Adrenal gland (tissue), 12 donors: ENCODE data around the gene DHX34. TPM values are rescaled to one million over a fixed set of nuclear protein-coding genes. Genes with fewer than 3 reads are reported as not detected.
A peak's percentile ranks its signal among the peaks of the same experiment; 100 is the strongest.

Source experiments
- DNase-seq, 7 donors: peaks; one replicate each; pipeline ENCODE4 v3.0.0-alpha.2; 2019 to 2020
- H3K27ac ChIP-seq, 5 donors: fragments of 200-600 bp; sonication (generic) in 4 of 5; 1 replicate in 3 of 5; 2 replicates in 2 of 5; pipeline versions ENCODE4 v1.5.1 to v1.8.0; 2016 to 2020; ENCODE audit warnings: mild to moderate bottlenecking in 1 of 5
- H3K27me3 ChIP-seq: fragments of 200-600 bp; 2 replicates; pipeline ENCODE4 v1.8.0; 2021
- H3K36me3 ChIP-seq, 2 donors: fragments of 200-600 bp; replicated peaks in 1 of 2; 1 replicate in 1 of 2; 2 replicates in 1 of 2; pipeline versions ENCODE4 v1.5.1 to v1.8.0; 2018 to 2022
- H3K4me1 ChIP-seq, 2 donors: fragments of 200-600 bp; replicated peaks in 1 of 2; 1 replicate in 1 of 2; 2 replicates in 1 of 2; pipeline versions ENCODE4 v1.5.1 to v1.8.0; 2018 to 2021
- H3K4me3 ChIP-seq, 4 donors: fragments of 200-600 bp; sonication (generic) in 3 of 4; one replicate each; pipeline ENCODE4 v1.5.1; 2016 to 2018
- H3K9me3 ChIP-seq, 3 donors: fragments of 200-600 bp; sonication (generic) in 1 of 3; replicated peaks in 1 of 3; 1 replicate in 2 of 3; 2 replicates in 1 of 3; pipeline versions ENCODE4 v1.5.1 to v1.8.0; 2016 to 2021
- CTCF ChIP-seq, 6 experiments: fragments of 450-650 bp in 4 of 6; fragments of 200-600 bp in 2 of 6; sonication (generic) in 1 of 6; IDR thresholded peaks; 1 replicate in 5 of 6; 2 replicates in 1 of 6; pipeline versions ENCODE4 v1.5.1 to v1.8.0; 2016 to 2021; ENCODE audit warnings: antibody characterized with exemption in 6 of 6, mild to moderate bottlenecking in 2 of 6, moderate library complexity in 1 of 6
- POLR2A ChIP-seq, 2 donors: fragments of 450-650 bp; IDR thresholded peaks; one replicate each; pipeline ENCODE4 v1.6.1; 2017; ENCODE audit warnings: antibody characterized with exemption in 2 of 2, mild to moderate bottlenecking in 2 of 2, moderate library complexity in 1 of 2
- WGBS, 4 donors: extraction: QIAGEN DNeasy Blood & Tissue Kit in 2 of 4; methylation state at CpG; one replicate each; pipeline versions ENCODE4 v1.1.5 to v1.1.7; 2013 to 2017; 5-methylcytosine and 5-hydroxymethylcytosine counted together
- intact Hi-C, 2 donors: fragments of 100-400 bp; cut with DNase I; formaldehyde crosslinking; loops; one replicate each; pipeline versions ENCODE4 v1.14.1 to v1.15.0; 2022 to 2023
- polyA plus RNA-seq, 3 donors: library from polyadenylated mRNA; stranded (reverse); fragments of 200-250 nt in 2 of 3; fragments of 350-450 nt in 1 of 3; fragmentation: Illumina TruSeq in 1 of 3; extraction: RNeasy Lipid Tissue Mini Kit (QIAGEN cat#74804) in 1 of 3; gene quantifications; one replicate each; pipeline ENCODE4 v1.2.3, GENCODE V29; 2013 to 2014
- total RNA-seq, 9 donors: library from RNA; depleted of rRNA in 4 of 9; stranded (reverse); fragments of >200 nt in 4 of 9; fragments of 120-200 nt in 1 of 9; fragmentation: NEBNext Ultra II Directional in 1 of 9; extraction: Animal tissue kit (Norgen Biotek cat#: 25700) in 1 of 9; gene quantifications; one replicate each; pipeline versions ENCODE4 v1.1.0 to v1.2.4, GENCODE V29; 2013 to 2023
- donor health status: healthy with polysubstance abuse.
- donor health status: Bipolar disorder and iron deficiency.
- donor health status: DM: yes; HTN: yes; CAD: no.
- donor health status: DM: no; HTN: no; CAD: no.
- donor health status: DM: no; HTN: no; CAD: no.
- donor health status: DM: yes; HTN: yes; CAD: no.

DHX34 gene
- total and polyA plus RNA-seq, 12 donors = 5.0 to 49.7 (median 11.2) TPM

DNA sequence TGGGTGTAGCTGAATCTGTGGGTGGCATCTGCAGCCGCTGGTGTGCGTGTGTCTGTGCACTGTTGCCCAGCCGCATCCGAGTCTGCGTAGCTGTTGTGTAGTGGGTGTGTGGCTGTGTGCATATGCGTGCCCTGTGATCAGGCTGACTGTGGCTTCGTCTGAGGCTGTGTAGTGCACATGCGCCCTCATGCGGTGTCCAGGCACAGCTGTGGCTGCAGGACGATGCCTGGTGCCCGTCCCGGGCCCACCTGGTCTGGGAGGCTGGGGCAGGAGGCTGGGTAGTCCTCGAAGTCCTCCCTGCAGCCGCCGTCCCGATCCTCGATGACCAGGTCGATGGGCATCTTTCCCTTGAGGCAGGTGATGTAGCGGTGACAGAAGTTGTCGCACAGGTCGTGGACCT lies 65.4 kb downstream of the DHX34 start:
- peaks cover 17% of the 10 kb centered on the region for H3K27me3 ChIP-seq
- intact Hi-C loops = no loop called here
- TF ChIP-seq CTCF (IDR thresholded peaks at IDR 0.05) = peak in 2 of 6 experiments; percentile 15 to 30
- TF ChIP-seq POLR2A (IDR thresholded peaks at IDR 0.05) = no peak

DNA sequence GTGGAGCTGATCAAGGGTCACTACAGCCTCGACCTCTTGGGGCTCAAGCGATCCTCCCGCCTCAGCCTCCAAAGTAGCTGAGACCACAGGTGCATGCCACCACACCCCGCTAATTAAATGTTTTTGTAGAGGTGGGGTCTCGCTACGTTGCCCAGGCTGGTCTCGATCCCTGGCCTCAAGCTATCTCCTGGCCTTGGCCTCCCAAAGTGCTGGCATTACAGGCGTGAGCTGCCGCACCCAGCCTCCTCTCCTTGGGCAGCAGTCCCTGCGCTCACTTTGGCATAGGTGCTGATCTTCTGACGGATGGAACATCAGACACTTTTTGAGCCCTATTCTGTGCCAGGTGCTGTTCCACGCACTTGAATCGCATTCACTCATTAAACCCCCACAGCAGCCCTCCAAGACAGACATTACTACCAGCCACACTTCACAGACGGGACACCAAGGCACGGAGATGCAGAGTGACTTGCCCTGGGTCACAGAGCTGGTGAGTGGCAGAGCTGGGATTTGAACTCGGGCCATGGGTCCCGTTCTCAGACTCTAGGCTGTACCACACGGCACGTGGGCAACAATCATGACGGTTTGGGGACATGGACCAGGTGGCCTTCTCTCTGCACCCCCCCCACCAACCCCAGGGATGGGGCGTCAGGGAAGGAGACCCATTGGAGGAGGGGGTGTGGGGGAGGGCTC lies 67.0 kb downstream of the DHX34 start:
- 72 to 90% (median 80%) methylated on average over 19 to 21 of the region's 21 CpGs for WGBS, 4 donors
- no peak overlapping the region for H3K4me3 ChIP-seq
- intact Hi-C loops = no loop called here
- DNase-seq = no peak
- no peak overlapping the region for H3K27ac ChIP-seq
- no peaks in the 10 kb centered on the region for H3K4me1 ChIP-seq
- H3K27me3 ChIP-seq = peaks cover 28% of the 10 kb centered on the region
- H3K36me3 ChIP-seq = no peaks in the 10 kb centered on the region
- no peaks in the 10 kb centered on the region for H3K9me3 ChIP-seq
- no peak for TF ChIP-seq POLR2A (IDR thresholded peaks at IDR 0.05)
- TF ChIP-seq CTCF (IDR thresholded peaks at IDR 0.05) = no peak

More for the DNA sequence above, 65.4 kb downstream of the DHX34 start:
- H3K9me3 ChIP-seq = no peaks in the 10 kb centered on the region
- H3K36me3 ChIP-seq = no peaks in the 10 kb centered on the region
- peak in 3 of 7 donors; percentile 33 to 39 (median 37) for DNase-seq
- WGBS, 4 donors = 63 to 71% methylated on average over 21 of the region's 21 CpGs; no CpG with 5 or more reads in 2 of the 4 donors
- no peak overlapping the region for H3K27ac ChIP-seq
- no peak overlapping the region for H3K4me3 ChIP-seq
- H3K4me1 ChIP-seq = no peaks in the 10 kb centered on the region

- intact Hi-C loops = no loop called here
- no peak for DNase-seq
- H3K36me3 ChIP-seq = no peaks in the 10 kb centered on the region
- H3K27ac ChIP-seq = no peak overlapping the region
- TF ChIP-seq CTCF (IDR thresholded peaks at IDR 0.05) = no peak
- TF ChIP-seq POLR2A (IDR thresholded peaks at IDR 0.05) = no peak
- H3K27me3 ChIP-seq = peaks cover 33% of the 10 kb centered on the region
- H3K4me1 ChIP-seq = no peaks in the 10 kb centered on the region
- H3K9me3 ChIP-seq = no peaks in the 10 kb centered on the region
- H3K4me3 ChIP-seq = no peak overlapping the region
- WGBS, 4 donors = 51 to 56% (median 54%) methylated on average over 9 to 12 of the region's 12 CpGs
Measured at GRCh38 chr19:47416643-47416985, 67.5 kb downstream of the DHX34 start.

DNA sequence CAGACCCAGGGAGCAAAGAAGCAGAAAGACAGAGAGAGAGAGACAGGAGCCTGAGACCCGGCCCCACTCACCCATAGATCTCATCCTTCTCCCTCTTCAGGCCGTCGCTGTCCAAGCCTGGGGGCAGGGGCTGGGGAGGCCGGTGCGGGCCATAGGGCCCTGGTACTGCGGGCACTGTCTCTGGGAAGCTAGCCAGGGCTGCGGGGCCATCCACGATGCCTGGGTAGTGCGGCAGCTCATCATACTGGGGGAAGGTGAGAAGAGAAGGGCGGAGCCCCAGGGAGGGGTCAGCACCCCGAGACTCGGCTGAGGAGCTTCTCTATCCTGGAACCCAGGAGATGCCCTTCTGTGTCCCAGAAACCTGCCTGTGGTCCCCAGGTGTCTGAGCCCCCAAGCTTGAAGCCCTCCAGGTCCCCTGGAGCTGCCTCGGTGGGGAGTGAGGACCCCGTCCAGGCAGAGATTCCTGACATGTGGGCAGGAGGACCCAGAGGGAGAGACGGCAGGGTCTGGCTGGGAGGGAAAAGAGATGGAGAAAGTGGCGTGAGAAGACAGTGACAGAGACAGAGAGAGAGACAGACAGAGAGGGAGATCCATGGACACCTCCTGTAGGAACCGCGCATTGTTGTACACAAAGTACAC lies 68.1 kb downstream of the DHX34 start:
- intact Hi-C loops = no loop called here
- Histone ChIP-seq H3K27me3 (peaks cover 37% of the 10 kb centered on the region), H3K27ac (no peak overlapping the region)

More for the DNA sequence above, 68.1 kb downstream of the DHX34 start:
- Histone ChIP-seq H3K9me3 (no peaks in the 10 kb centered on the region), H3K4me3 (no peak overlapping the region), H3K36me3 (no peaks in the 10 kb centered on the region), H3K4me1 (no peaks in the 10 kb centered on the region)
- TF ChIP-seq POLR2A (IDR thresholded peaks at IDR 0.05) (no peak), CTCF (IDR thresholded peaks at IDR 0.05) (no peak)
- DNase-seq = no peak
- whole genome bisulfite sequencing, 4 donors = 18 to 29% (median 23%) methylated on average over 13 to 18 of the region's 18 CpGs
